ENCODE measurements around the gene FER.
"Not testable (repeated sequence)": the region's sequence is repeated elsewhere in the genome, so short reads cannot be mapped to it uniquely, and the experiment has no call there.

The FER gene

GRCh38 chr5:108898707-108899106, 151.0 kb downstream of the FER start:
- no peak for DNase-seq

DNA sequence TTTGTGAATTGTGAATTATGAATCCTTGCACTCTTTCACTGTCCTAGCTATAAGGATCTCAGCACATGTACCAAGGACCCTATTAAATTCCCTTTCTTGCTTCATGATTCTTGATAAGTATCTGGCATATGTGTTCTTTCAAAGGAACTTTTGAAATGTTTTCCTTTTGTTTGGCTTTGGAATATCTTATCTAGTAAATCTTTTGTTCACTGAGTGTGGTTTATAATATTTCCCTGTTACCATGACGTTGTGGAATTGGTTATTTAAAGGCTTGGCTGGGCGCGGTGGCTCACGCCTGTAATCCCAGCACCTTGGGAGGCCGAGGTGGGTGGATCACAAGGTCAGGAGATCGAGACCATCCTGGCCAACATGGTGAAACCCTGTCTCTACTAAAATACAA, 151.5 kb downstream of the FER start:
- DNase-seq, result not testable (repeated sequence)

DNA sequence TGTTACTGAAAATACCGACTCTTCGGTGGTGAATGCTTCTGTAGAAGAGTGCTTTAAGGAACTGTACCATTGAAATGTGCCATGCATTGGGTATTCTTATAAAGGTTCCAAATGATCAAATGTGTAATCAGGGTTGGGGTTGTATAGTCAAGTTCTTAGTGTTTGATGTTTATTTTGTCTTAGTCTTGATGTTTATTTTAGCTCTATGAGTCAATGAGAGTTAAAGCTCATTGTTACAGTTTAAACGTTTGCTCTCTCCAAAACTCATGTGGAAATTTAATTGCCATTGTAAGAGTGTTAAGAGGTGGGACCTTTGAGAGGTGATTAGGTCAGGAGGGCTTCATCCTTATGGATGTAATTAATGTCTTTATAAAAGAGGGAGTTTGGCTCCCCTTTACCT, 153.0 kb downstream of the FER start:
- no peak for DNase-seq

DNA sequence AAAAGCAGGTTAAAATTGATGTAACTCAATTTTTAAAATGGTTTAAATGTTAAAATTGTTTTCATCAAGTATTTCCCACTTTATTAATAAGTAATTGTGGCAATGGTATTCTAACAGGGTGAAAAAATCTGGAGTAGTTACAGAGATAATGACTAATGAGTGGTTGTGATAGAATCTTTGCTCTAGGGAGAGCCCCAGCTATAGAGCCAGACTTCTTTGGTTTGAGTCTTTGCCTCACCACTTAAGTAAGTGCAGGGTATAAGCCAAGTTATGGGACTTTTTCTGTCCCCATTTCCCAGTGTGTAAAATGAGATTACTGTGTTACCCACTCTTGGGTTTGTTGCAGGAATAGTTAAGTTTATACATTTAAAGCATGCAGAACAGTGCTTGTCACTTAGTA, 158.1 kb downstream of the FER start:
- DNase-seq, result no peak

DNA sequence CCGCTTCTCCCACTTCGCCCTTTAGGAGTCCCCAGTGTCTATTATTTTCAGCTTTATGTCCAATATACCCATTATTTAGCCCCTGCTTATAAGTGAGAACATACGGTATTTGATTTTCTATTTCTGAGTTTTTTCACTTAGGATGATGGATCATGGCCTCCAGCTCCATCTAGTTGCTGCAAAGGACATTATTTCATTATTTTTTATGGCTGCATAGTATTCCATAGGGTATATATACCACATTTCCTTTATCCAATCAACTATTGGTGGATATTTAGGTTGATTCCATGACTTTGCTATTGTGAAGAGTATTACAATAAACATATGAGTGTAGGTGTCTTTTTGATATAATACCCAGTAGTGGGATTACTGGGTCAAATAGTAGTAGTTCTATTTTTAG, 162.9 kb downstream of the FER start:
- no peak for DNase-seq

GRCh38 chr5:108911055-108911454, 163.4 kb downstream of the FER start:
- DNase-seq, result no peak

- DNase-seq, result no peak
Observed at GRCh38 chr5:108917596-108917995, 169.9 kb downstream of the FER start.

- DNase-seq, result no peak
Observed at GRCh38 chr5:108919591-108920326, 172.1 kb downstream of the FER start.

GRCh38 chr5:108924457-108924961, 176.8 kb downstream of the FER start:
- DNase-seq, result no peak

GRCh38 chr5:108925073-108925472, 177.4 kb downstream of the FER start:
- DNase-seq, result no peak

DNA sequence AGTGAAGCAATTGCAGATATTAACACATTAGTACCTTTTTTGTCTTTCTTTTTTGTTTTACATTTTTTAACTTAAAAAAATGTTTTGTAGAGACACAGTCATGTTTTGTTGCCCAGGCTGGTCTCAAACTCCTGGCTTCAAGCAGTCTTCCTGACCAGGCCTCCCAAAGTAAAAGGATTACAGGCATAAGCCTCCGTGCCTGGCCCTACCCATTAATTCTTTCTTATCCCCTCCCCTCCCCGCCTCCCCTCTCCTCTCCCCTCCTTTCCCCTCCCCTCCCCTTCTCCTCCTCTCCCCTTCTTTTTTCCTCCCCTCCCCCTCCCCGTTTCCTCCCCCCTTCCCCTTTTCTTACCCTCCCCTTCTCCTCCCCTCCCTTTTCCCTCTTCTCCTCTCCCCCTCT, 182.4 kb downstream of the FER start:
- DNase-seq, result no peak

DNA sequence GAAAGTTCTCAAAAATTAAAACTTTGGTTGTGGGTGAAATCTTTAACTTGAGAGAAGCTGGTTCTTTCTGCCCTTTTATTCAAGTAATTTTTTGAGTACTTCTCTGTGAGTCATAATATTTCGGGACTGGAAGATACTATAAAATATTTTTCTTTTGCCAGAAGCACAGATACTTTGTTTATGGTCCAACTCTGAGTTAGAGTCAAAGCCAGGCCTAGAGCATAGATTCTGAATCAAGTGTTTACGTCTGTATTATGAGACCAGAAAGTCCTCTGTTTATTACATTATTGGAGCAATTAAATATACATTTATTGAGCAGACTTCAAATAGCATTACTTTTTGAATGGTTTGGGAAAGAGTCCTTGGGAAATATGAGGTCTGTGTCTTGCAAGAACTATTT, 187.9 kb downstream of the FER start:
- DNase-seq, result no peak

GRCh38 chr5:108937221-108937620, 189.5 kb downstream of the FER start:
- no peak for DNase-seq

DNA sequence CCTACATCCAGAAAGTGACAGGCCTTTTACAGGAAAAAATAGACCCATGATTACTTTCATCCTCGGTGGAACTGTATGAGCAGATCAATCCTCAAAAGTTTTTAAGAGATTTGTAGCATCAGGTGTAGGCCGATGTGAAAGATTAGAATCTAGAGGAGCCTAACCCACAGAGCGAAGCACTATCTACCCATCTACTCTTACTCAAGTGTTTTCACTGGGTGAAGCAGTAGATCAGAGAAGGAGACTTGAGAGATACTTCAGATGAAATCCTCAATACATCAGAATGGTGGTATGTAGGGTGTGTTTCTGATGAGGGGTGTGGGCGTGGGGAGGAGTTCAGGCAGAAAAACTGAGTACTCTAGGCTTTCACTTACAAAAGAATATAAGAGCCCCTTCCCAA, 192.8 kb downstream of the FER start:
- DNase-seq, result no peak

DNA sequence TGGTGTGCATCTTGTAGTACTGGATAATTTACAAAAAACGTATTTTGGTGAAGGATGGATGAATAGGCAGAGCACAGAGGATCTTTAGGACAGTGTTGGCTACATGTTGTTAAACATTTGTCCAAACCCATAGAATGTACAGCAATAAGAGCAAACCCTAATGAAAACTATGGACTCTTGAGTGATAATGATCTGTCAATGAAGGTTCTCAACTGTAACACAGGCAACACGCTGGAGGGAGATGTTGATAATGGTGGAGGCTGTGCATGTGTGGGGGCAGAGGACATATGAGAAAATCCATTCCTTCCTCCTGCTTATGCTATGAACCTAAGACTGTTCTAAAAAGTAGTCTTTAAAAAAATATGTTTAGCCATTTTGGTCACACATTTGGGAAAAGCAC, 194.0 kb downstream of the FER start:
- DNase-seq, result no peak

DNA sequence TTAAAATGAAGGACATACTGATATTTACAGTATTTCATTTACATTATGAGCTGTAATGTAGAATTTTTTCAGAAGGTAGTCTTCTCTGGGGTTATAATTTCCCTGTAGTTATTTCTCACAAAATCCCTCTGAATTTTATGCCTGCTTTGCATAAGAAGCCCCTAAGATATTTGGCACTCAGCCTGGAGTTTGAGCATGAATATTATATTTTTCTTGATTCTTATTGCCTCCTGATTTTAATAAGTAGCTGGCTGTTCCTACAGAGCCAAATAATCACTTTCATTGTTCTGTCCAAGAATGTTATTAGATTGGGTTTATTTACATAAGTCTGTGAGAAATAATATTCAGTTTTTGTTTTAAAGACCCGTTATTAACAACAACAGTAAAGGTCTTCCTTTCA, 195.0 kb downstream of the FER start:
- no peak for DNase-seq

GRCh38 chr5:108945094-108945493, 197.4 kb downstream of the FER start:
- DNase-seq, result no peak

GRCh38 chr5:108946008-108946407, 198.3 kb downstream of the FER start:
- DNase-seq, result no peak

DNA sequence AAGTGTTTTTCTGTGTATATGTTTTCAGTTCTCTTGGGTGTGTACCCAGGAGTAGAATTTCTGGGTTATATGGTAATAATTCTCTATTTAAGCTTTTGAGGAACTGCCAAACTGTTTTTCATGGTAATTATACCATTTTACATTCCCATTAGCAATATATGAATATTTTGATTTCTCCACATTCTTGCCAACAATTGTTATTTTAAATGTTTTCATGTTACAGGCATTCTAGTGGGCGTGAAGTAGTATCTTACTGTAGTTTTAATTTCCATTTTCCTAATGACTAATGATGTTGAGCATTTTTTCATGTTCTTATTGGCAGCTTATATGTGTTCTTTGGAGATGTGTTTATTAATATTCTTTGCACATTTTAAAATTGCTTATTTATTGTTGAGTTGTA, 199.5 kb downstream of the FER start:
- no peak for DNase-seq

DNA sequence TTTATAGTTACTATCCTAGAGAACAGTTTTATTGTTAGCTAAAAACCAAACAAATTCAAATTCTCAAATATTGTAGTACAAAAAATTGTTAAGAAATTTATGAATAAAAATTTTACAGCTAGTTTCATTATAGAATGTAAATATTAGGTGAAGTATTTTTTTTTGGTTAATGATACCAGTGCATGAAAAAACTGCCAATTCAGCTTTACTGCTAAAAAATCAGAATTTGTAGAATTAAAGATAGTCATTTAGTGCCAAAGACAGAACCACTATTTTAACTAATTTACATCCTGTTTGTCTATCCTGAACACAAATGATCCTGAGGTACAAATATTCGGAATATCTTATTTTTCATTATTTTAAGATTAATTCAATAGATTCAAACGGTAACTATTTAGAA, 202.6 kb downstream of the FER start:
- no peak for DNase-seq

DNA sequence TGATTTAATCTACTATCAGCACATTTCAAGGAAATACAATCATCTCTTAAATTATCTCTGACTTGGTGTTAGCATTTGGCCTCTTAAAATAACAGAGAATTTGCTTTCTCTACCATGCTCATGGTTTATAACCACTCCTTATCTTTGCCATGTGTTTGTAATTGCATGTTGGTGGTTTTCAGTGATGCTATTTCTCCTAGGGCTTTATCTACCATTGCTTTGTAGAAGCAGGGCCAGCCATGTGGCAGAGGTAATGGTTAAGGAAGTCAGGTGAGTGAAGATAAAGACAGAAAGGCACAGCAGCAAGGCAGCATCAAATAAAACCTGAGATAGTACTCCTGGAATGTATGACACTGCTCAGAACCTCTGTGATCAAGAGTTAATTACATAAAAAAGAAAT, 206.2 kb downstream of the FER start:
- no peak for DNase-seq

DNA sequence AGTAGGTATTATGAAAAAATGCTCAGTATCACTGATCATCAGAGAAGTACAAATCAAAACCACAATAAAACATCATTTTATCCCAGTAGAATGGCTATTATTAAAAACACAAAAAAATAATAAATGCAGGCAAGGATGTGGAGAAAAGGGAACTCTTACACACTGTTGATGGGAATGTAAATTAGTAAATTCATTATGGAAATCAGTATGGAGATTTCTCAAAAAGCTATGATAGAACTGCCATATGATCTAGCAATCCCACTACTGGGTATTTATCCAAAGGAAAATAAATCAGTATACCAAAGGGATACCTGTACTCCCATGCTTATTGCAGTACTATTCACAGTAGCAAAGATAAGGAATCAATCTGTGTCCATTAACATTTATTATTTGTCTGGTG, 209.6 kb downstream of the FER start:
- DNase-seq, result no peak

DNA sequence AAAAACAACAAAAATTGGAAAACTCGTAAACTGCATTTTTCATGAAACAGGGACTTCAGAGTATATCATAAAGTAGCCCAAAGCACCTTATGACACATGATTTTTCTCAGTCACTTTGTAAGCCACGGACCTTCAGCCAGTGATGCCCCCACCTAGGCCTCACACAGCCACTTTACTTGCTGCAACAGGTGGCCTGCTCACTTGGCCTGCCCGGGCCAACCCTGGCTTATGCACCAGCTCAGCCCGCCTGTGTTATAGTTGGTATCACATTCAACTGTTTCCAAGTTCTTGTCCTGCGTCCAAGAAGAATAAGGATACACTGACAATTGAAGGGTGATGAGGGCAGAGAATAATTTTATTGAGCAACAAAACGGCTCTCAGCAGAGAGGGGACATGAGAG, 219.2 kb downstream of the FER start:
- DNase-seq, result no peak

- DNase-seq, result no peak
Observed at GRCh38 chr5:108974594-108974993, 226.9 kb downstream of the FER start.

DNA sequence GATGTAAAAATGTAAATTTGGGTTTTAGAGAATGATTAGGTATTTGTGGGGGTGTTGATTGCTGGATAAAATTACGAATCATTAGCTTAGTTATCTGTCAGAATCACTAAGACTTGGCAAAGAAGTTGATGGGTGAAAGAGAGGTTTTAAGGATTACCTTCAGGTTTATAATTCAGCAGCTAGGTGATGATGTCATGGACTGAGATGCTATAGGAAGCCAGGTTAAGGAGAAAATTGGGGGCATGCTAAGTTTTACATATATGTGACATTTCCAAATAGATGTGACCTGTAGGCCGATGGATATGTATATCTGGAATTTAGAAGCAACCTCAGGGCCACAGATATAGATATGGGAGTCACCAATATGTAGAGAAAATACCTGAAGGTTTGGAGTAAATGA, 228.0 kb downstream of the FER start:
- no peak for DNase-seq
